ENCODE measurements around the gene DGLUCY. TPM values are rescaled to one million over a fixed set of nuclear protein-coding genes. Genes with fewer than 3 reads are reported as not detected.

The DGLUCY gene
- total and polyA plus RNA-seq, 2 of the 13 experiments (the other 11 are each of a cell fraction or from before 2014, with no cell fraction given), result 14.8 to 36.3 TPM

- TF ChIP-seq, protein P1, sequence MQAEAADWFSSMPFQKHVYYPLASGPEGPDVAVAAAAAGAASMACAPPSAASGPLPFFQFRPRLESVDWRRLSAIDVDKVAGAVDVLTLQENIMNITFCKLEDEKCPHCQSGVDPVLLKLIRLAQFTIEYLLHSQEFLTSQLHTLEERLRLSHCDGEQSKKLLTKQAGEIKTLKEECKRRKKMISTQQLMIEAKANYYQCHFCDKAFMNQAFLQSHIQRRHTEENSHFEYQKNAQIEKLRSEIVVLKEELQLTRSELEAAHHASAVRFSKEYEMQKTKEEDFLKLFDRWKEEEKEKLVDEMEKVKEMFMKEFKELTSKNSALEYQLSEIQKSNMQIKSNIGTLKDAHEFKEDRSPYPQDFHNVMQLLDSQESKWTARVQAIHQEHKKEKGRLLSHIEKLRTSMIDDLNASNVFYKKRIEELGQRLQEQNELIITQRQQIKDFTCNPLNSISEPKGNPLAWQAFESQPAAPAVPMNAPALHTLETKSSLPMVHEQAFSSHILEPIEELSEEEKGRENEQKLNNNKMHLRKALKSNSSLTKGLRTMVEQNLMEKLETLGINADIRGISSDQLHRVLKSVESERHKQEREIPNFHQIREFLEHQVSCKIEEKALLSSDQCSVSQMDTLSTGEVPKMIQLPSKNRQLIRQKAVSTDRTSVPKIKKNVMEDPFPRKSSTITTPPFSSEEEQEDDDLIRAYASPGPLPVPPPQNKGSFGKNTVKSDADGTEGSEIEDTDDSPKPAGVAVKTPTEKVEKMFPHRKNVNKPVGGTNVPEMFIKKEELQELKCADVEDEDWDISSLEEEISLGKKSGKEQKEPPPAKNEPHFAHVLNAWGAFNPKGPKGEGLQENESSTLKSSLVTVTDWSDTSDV (CRISPR knock-in tag; IDR thresholded peaks at IDR 0.05), result 0 out of 2 replicates have a peak, but pooled peaks have one; percentile 43
- TF ChIP-seq ZFP62 (CRISPR knock-in tag; IDR thresholded peaks at IDR 0.05) (no peak), ZNF101 (CRISPR knock-in tag; IDR thresholded peaks at IDR 0.05; ENCODE audit: borderline replicate concordance, low read depth) (no peak), HIVEP1 (CRISPR knock-in tag; IDR thresholded peaks at IDR 0.05) (peak; percentile 42; the same call in 1 of the 2 replicates)
Observed at GRCh38 chr14:91253795-91254323, 140.0 kb downstream of the DGLUCY start (continued).

DNA sequence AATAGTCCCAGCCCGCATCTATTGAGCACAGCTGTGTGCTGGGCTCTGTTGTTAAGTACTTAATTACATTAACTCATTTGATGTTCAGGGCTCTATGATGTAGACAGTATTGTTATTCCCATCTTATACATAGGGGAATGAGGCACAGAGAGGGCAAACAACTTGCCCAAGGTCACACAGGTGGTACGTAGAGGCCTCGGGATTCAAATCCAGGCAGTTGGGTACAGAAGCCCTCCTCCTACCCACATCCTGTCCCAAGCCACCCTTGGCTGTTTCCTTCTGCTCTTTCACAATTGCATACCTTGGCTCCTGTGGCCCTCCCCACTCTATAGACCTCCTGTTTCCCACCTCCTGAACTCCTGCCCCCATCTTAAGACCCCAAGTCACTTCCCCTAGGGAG lies 140.6 kb downstream of the DGLUCY start:
- H3K9me3 ChIP-seq (ENCODE audit: low read length), result no peaks in the 10 kb centered on the region
- WGBS (ENCODE audit: low lambda C conversion rate), result 40% methylated on average over 3 of the region's 3 CpGs
- H3K9ac ChIP-seq (ENCODE audit: insufficient read depth, low read depth, low read length), result no peak overlapping the region
- H3K4me1 ChIP-seq (ENCODE audit: insufficient read depth, low read length), result peaks cover 25% of the 10 kb centered on the region
- CTCF ChIA-PET (ENCODE audit: low intra/inter-chr PET ratio, low total read pairs), result no interaction called here
- POLR2A ChIA-PET, result no interaction called here
- H3K36me3 ChIP-seq (replicated peaks in 1 of 2; ENCODE audit: control insufficient read depth in 1 of 2, insufficient read depth in 2 of 2, low read length in 2 of 2), result no peaks in the 10 kb centered on the region
- no peak overlapping the region for H3K4me3 ChIP-seq (replicated peaks in 1 of 3; ENCODE audit: insufficient read depth in 1 of 3, low read depth in 2 of 3, low read length in 3 of 3)
- in situ Hi-C loops (cut with HindIII; ENCODE audit: extremely low pct_ligation_motif_present, low pct_unique_long_range_greater_than_20kb) (no loop called here), intact Hi-C loops (cut with micrococcal nuclease; ENCODE audit: unreplicated experiment) (no loop called here)
- no peaks in the 10 kb centered on the region for H3K79me2 ChIP-seq (ENCODE audit: insufficient read depth, low read length)
- ATAC-seq, result no peak; the same call in 2 of the 3 replicates
- BruUV-seq (replicated peaks), result no TSS peak
- no peak for DNase-seq (ENCODE audit: low spot score)
- no peak overlapping the region for H2AFZ ChIP-seq (ENCODE audit: low read length)
- no peaks in the 10 kb centered on the region for H4K20me1 ChIP-seq (ENCODE audit: insufficient read depth, low read length)
- no peak overlapping the region for H3K4me2 ChIP-seq (ENCODE audit: low read depth, low read length)
- TF ChIP-seq ZNF768 (CRISPR knock-in tag; IDR thresholded peaks at IDR 0.05), result peak; percentile 54; the same call in 1 of the 2 replicates
- no peak for TF ChIP-seq HMG20B (CRISPR knock-in tag; conservative IDR thresholded peaks at IDR 0.05)
- H3K27me3 ChIP-seq (ENCODE audit: control insufficient read depth in 1 of 2, insufficient read depth in 2 of 2, low read length in 2 of 2), result peaks cover 12 to 50% of the 10 kb centered on the region in 2 experiments
- no peak for FAIRE-seq
- no peak overlapping the region for H3K27ac ChIP-seq (ENCODE audit: extremely low read length, insufficient read depth, low read length)

Measured in HepG2 (cell line).